SK-N-SH (cell line): ENCODE measurements around the gene GEMIN8.

Source experiments
- CTCF ChIP-seq: fragments of 200-600 bp; sonication (generic); IDR thresholded peaks from 2 replicates; pipeline ENCODE4 v1.6.1; 2017; ENCODE audit warnings: antibody characterized with exemption, mild to moderate bottlenecking, moderate library complexity
- EZH2phosphoT487 ChIP-seq: fragments of 200-600 bp; sonication (generic); IDR thresholded peaks from 2 replicates; pipeline ENCODE4 v1.6.1; 2017; ENCODE audit warnings: low read depth, mixed run types, mild to moderate bottlenecking, antibody characterized with exemption, moderate library complexity, borderline replicate concordance
- NRF1 ChIP-seq: IDR thresholded peaks from 2 replicates; pipeline ENCODE4 v1.6.1; 2012; ENCODE audit warnings: low read depth, mild to moderate bottlenecking, low read length
- POLR2AphosphoS5 ChIP-seq: IDR thresholded peaks from 2 replicates; pipeline ENCODE4 v1.6.1; 2012; ENCODE audit warnings: low read depth, low read length
- TCF12 ChIP-seq: IDR thresholded peaks from 2 replicates; pipeline ENCODE4 v1.4.0; 2012
- YY1 ChIP-seq: IDR thresholded peaks from 2 replicates; pipeline ENCODE4 v1.4.0; 2012; ENCODE audit warnings: low read depth, mild to moderate bottlenecking

GRCh38 chrX:14064626-14065432, 35.1 kb upstream of the GEMIN8 start:
- TF ChIP-seq EZH2phosphoT487 (no peak), POLR2AphosphoS5 (no peak), CTCF (no peak), NRF1 (no peak), YY1 (no peak), TCF12 (no peak)
